Activated T-helper 9 cell treated with anti-CD3 and anti-CD28 coated beads, Interleukin-2, amount 50 U/mL, for 16 hours (primary cell): ENCODE data around the gene CTSZ.

Source experiments
- DNase-seq: peaks from one replicate; pipeline ENCODE4 v3.0.0-alpha.2; 2020; ENCODE audit warnings: low read depth

CTSZ gene

DNA sequence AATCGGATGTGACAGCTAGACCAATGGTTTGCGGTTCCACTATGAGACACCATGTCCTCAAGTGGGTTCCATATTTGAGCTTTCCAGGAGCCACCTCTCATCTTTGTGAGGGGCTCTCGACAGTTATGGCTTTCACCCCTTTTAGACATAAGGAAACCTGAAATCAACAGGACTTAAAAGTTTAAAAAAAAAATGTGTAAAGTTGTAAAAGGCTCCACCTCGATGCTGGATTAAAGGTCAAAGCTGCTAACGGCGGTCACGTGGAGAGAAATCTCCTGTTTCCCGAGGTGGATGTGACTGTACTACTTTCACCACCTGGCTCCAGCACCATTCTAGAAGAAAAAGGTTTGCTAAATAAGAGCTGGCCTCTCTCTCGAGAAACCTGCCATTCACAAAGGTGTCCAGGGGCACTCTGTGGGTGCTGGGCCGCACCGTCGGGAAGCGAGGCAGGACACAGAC lies 24.5 kb upstream of the CTSZ start:
- DNase-seq, result no peak

GRCh38 chr20:59030911-59031563 lies 24.0 kb upstream of the CTSZ start:
- DNase-seq, result no peak

DNA sequence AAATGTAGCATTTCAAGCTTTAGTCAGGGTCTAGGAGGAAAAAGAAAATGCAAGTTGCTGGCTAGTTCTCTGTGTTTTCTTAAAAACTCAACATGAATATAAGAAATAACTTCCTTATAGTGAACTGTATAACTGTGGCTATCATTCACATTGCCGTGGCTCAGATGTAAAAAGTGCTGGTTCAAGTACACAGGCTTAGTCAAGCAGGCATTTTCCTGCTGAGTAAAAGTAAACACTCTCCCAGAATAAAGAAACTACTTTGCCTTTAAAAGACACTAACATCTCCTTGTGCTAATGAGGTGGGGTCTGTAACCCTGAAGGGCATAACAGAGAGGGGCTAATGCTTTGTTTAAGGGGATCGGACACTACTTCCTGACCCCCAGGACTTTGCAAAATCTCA lies 21.8 kb upstream of the CTSZ start:
- DNase-seq, result no peak

- DNase-seq, result no peak
These were observed 20.8 kb upstream of the CTSZ start for GRCh38 chr20:59027741-59028320.

GRCh38 chr20:59026904-59027740 lies 20.1 kb upstream of the CTSZ start:
- DNase-seq, result no peak

DNA sequence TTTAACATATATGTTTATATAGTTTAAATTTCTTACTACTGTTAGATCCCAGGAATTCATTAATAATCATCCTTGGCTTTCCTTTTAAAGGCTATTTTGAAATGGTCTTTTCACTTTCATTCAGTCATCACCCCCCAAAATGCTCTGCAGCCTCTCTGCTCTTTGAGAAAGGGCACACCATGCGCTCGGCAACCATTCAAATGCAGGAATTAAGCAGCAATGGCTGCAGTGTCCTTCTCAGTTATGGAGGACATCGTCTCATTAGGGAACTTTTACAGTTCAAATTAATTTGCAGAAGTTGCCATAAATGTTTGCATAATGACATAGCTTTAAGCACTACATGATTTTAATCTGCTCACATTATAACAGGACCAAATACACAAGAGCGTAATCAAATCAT lies 18.5 kb upstream of the CTSZ start:
- no peak for DNase-seq

GRCh38 chr20:59025086-59025485 lies 18.0 kb upstream of the CTSZ start:
- DNase-seq, result no peak

DNA sequence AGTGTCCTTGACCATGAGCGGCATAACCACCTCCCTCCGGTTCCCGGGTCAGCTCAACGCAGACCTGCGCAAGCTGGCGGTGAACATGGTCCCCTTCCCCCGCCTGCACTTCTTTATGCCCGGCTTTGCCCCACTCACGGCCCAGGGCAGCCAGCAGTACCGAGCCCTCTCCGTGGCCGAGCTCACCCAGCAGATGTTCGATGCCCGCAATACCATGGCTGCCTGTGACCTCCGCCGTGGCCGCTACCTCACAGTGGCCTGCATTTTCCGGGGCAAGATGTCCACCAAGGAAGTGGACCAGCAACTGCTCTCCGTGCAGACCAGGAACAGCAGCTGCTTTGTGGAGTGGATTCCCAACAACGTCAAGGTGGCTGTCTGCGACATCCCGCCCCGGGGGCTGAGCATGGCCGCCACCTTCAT lies 17.1 kb upstream of the CTSZ start:
- no peak for DNase-seq

DNA sequence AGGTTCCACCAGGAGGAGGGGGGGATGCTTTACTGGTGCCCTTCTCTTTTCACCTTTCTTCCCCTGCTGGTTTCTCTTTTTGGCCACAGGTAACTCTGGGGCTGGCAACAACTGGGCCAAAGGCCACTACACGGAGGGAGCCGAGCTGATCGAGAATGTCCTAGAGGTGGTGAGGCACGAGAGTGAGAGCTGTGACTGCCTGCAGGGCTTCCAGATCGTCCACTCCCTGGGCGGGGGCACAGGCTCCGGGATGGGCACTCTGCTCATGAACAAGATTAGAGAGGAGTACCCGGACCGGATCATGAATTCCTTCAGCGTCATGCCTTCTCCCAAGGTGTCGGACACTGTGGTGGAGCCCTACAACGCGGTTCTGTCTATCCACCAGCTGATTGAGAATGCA lies 16.6 kb upstream of the CTSZ start:
- DNase-seq, result no peak

DNA sequence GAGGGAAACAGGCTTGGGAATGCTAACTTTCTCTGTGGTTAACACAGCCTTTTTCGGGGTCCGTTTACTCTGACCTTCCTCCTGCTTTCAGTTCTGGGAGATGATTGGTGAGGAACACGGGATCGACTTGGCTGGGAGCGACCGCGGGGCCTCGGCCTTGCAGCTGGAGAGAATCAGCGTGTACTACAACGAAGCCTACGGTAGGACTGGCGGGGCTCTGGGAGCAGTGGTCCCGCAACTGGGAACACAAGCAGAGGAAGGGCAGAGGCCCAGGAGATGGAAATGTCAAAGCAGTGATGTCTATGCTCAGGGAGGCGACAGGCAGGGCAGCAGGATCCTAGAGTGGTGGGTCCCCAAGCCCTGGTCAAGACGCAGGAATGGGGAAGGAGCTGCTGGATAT lies 15.7 kb upstream of the CTSZ start:
- no peak for DNase-seq

GRCh38 chr20:59020938-59021551 lies 14.0 kb upstream of the CTSZ start:
- DNase-seq, result no peak

- no peak for DNase-seq
These were observed 12.2 kb upstream of the CTSZ start, which contains the start of gene TUBB1 for GRCh38 chr20:59019217-59019616. TSS of gene TUBB1 (plus strand) at chr20:59019429. CDS start at chr20:59019523, 94 bp downstream.

GRCh38 chr20:59018817-59019216 lies 11.8 kb upstream of the CTSZ start:
- no peak for DNase-seq

- DNase-seq, result no peak
These were observed 10.6 kb upstream of the CTSZ start for GRCh38 chr20:59017493-59018231.

- DNase-seq, result no peak
These were observed 9.9 kb upstream of the CTSZ start for GRCh38 chr20:59016795-59017492.

DNA sequence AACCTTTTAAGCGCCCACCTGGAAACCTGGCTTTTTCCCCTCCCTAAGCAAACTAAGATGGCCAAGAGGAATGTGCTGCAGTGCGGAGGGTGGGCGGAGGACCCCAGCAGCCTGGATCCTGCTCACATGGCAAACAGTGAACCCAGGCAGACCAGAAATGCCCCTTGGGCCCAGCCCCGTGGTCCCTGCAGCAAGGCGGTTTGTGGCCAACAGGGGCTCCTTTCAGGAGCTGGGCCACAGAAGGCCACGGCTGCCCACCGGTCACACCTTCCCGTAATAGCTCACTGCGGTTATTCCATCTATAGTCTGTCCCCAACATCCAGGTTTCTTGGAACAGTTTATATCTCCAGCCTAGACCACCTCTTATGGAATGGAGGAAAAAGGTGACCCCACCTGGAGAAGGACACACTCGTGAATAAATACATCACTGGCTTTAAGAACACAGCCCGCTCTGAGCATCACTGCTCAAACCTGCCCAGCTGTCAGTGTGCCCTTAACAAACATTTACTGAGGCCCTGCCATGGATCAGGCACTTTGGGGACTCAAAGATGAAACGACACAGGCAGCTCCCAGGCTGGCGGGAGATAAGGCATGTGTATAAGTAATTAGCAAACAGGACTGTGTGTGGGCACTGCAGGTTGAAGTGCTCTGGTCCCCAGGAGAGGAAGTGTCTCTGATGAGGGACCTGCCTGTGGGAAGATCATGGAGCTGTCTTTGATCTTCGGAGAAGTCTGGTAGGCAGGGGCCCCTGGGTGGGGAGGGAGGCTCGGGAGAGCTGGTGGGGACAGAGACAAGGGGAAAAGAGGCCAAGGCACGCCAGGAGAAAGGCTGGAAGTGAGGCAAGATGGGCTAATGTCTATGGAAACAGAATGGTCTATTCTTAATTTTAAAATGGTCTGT lies 9.0 kb upstream of the CTSZ start:
- DNase-seq, result no peak

DNA sequence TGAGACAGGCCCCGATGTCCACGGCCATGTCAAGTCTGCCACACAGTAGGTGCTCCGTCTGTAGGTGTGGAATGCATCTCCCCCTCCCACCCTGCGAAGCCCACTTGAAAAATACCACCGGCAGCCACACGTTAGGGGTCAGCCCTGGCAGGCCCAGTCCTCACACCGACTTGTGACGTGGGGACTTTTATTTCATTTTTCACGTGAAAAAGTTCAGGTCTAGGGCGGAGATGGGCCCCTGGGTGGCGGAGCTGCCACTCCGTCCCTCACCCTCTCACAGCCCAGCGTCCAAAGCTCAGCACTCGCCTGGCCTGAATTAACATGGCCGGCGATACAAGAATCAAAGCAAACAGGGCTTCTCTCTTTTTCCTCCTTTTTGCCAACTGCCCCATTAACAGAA lies 8.4 kb upstream of the CTSZ start:
- DNase-seq, result no peak

- no peak for DNase-seq
These were observed 7.8 kb upstream of the CTSZ start for GRCh38 chr20:59014680-59015389.

DNA sequence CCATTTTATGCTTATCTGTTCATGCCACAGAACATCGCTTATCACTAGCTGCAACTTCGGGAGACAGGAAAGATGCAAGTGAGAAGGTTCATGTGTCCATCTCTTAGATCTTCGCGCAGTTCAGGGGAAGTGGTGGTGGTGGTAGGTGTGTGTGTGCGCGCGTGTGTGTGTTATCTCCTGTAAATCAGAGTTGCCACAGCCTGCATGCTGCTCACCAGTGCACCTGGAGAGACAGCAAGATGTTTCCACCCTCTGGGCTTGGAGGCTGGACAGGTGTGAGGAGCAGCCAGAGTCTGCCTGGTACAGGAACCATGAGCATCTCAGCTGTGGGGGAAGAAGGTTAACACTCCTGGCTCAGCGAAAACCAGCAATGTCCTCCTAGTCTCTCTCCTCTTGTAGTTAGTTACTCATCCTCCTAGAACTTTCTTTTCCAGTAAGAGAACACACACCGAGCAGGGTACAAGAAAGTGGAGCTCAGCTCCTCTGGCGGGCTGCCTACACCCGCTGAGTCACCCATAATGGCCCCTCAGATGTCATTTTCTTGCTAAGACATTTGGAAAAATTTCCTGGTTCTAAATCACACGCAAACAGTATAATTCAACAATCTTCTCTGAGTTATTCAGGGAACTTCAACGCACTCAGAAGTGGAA lies 7.0 kb upstream of the CTSZ start:
- no peak for DNase-seq
